GM23338 (cell line): ENCODE measurements around the gene FAM168A. TPM values are rescaled to one million over a fixed set of nuclear protein-coding genes. Genes with fewer than 3 reads are reported as not detected.

ENCODE experiments used
- ATAC-seq: fragments of 200-7000 bp; cut with Tn5 transposase; 3 replicates; pipeline ENCODE4 v1.9.1; 2020
- DNase-seq: peaks from one replicate; pipeline ENCODE4 v3.0.0-alpha.2; 2015; ENCODE audit warnings: low spot score
- H2AFZ ChIP-seq: fragments of 200-600 bp; sonication (generic); 2 replicates; pipeline ENCODE4 v1.8.0; 2016; ENCODE audit warnings: antibody characterized with exemption, mild to moderate bottlenecking, moderate library complexity
- H3F3A ChIP-seq: fragments of 200-600 bp; sonication (generic); replicated peaks from 2 replicates; pipeline ENCODE4 v1.8.0; 2017; ENCODE audit warnings: antibody characterized with exemption, mixed run types, low read depth
- H3K27ac ChIP-seq: fragments of 200-600 bp; sonication (generic); 2 replicates; pipeline ENCODE4 v1.6.1; 2016; ENCODE audit warnings: low read depth
- H3K27me3 ChIP-seq: fragments of 200-600 bp; sonication (generic); 2 replicates; pipeline ENCODE4 v1.8.0; 2016; ENCODE audit warnings: mild to moderate bottlenecking, mixed run types, moderate library complexity; ENCODE audit not compliant: insufficient read depth
- H3K36me3 ChIP-seq: fragments of 200-600 bp; sonication (generic); 2 replicates; pipeline ENCODE4 v1.8.0; 2016; ENCODE audit warnings: mild to moderate bottlenecking; ENCODE audit not compliant: insufficient read depth
- H3K4me1 ChIP-seq: fragments of 200-600 bp; sonication (generic); 2 replicates; pipeline ENCODE4 v1.8.0; 2016; ENCODE audit warnings: mild to moderate bottlenecking, moderate library complexity; ENCODE audit not compliant: insufficient read depth
- H3K4me2 ChIP-seq: fragments of 200-600 bp; sonication (generic); 2 replicates; pipeline ENCODE4 v1.7.1; 2017; ENCODE audit warnings: mixed run types
- H3K4me3 ChIP-seq: fragments of 200-600 bp; sonication (generic); 2 replicates; pipeline ENCODE4 v1.6.1; 2016; ENCODE audit warnings: mixed run types
- H3K79me2 ChIP-seq: fragments of 200-600 bp; sonication (generic); replicated peaks from 2 replicates; pipeline ENCODE4 v1.8.0; 2017; ENCODE audit warnings: mild to moderate bottlenecking; ENCODE audit not compliant: insufficient read depth
- H3K9me2 ChIP-seq: fragments of 200-600 bp; sonication (generic); 2 replicates; pipeline ENCODE4 v1.8.0; 2017; ENCODE audit not compliant: insufficient read depth
- H4K20me1 ChIP-seq: fragments of 200-600 bp; sonication (generic); replicated peaks from 2 replicates; pipeline ENCODE4 v1.8.0; 2017; ENCODE audit warnings: mild to moderate bottlenecking; ENCODE audit not compliant: insufficient read depth
- H3K27ac Mint-ChIP-seq: 2 replicates; pipeline ENCODE4 v1.8.0; 2020; ENCODE audit warnings: inconsistent platforms, mild to moderate bottlenecking, moderate library complexity, mixed read lengths
- H3K27me3 Mint-ChIP-seq: 3 replicates; pipeline ENCODE4 v1.8.0; 2022; ENCODE audit warnings: low read depth, mild to moderate bottlenecking, moderate library complexity, mixed read lengths, inconsistent platforms; ENCODE audit not compliant: insufficient read depth, poor library complexity
- H3K36me3 Mint-ChIP-seq: 3 replicates; pipeline ENCODE4 v1.8.0; 2021; ENCODE audit warnings: low read depth, mild to moderate bottlenecking, inconsistent platforms, moderate library complexity, mixed read lengths
- H3K4me1 Mint-ChIP-seq: 3 replicates; pipeline ENCODE4 v1.8.0; 2020; ENCODE audit warnings: mild to moderate bottlenecking, inconsistent platforms, mixed read lengths
- H3K4me3 Mint-ChIP-seq: 3 replicates; pipeline ENCODE4 v1.8.0; 2021; ENCODE audit warnings: moderate library complexity, mild to moderate bottlenecking, inconsistent platforms, mixed read lengths
- H3K9me3 Mint-ChIP-seq: 3 replicates; pipeline ENCODE4 v1.8.0; 2020; ENCODE audit warnings: moderate library complexity, mild to moderate bottlenecking, inconsistent platforms, mixed read lengths
- CREB1 ChIP-seq: fragments of 250-450 bp; sonication (Bioruptor Pico); IDR thresholded peaks from 2 replicates; pipeline ENCODE4 v1.5.0; 2020; ENCODE audit warnings: low read depth, mild to moderate bottlenecking, moderate library complexity
- CTCF ChIP-seq, 2 experiments: fragments of 200-600 bp in 1 of 2; sonication (generic) in 1 of 2; conservative IDR thresholded peaks; 2 replicates each; pipeline versions ENCODE4 v1.5.1 to v1.6.1; 2016 to 2017; ENCODE audit warnings: antibody characterized with exemption in 2 of 2, low read depth in 2 of 2, mild to moderate bottlenecking in 2 of 2, moderate library complexity in 1 of 2
- ETS1 ChIP-seq: IDR thresholded peaks from 2 replicates; pipeline ENCODE4 v1.6.1; 2016; ENCODE audit warnings: antibody characterized with exemption
- EZH2 ChIP-seq: fragments of 200-600 bp; sonication (generic); IDR thresholded peaks from one replicate; pipeline ENCODE4 v1.8.0; 2017; ENCODE audit warnings: antibody characterized with exemption, mild to moderate bottlenecking, low read depth; ENCODE audit not compliant: unreplicated experiment
- EZH2phosphoT487 ChIP-seq: fragments of 200-600 bp; sonication (generic); IDR thresholded peaks from one replicate; pipeline ENCODE4 v1.8.1; 2018; ENCODE audit warnings: antibody characterized with exemption; ENCODE audit not compliant: unreplicated experiment
- JUNB ChIP-seq: IDR thresholded peaks from one replicate; pipeline ENCODE4 v1.6.1; 2016; ENCODE audit warnings: antibody characterized with exemption; ENCODE audit not compliant: unreplicated experiment
- NANOG ChIP-seq: IDR thresholded peaks from 2 replicates; pipeline ENCODE4 v1.6.1; 2016; ENCODE audit warnings: antibody characterized with exemption, borderline replicate concordance
- POLR2AphosphoS5 ChIP-seq: IDR thresholded peaks from 2 replicates; pipeline ENCODE4 v1.6.1; 2016; ENCODE audit warnings: antibody characterized with exemption, low read depth
- REST ChIP-seq: IDR thresholded peaks from one replicate; pipeline ENCODE4 v1.6.1; 2018; ENCODE audit warnings: antibody characterized with exemption; ENCODE audit not compliant: unreplicated experiment
- STAT1 ChIP-seq: IDR thresholded peaks from one replicate; pipeline ENCODE4 v1.6.1; 2016; ENCODE audit warnings: antibody characterized with exemption; ENCODE audit not compliant: unreplicated experiment
- ZNF114 ChIP-seq: fragments of 250-450 bp; sonication (Bioruptor Pico); IDR thresholded peaks from 2 replicates; pipeline ENCODE4 v1.5.0; 2020; ENCODE audit warnings: mild to moderate bottlenecking, moderate library complexity
- ZNF331 ChIP-seq: fragments of 250-450 bp; sonication (Bioruptor Pico); IDR thresholded peaks from 2 replicates; pipeline ENCODE4 v1.5.0; 2020; ENCODE audit warnings: low read depth, mild to moderate bottlenecking, moderate library complexity
- ZNF462 ChIP-seq: fragments of 250-450 bp; sonication (Bioruptor Pico); IDR thresholded peaks from 2 replicates; pipeline ENCODE4 v1.5.0; 2020; ENCODE audit warnings: mild to moderate bottlenecking, moderate library complexity
- polyA plus RNA-seq: library from polyadenylated mRNA; unstranded; fragments of >200 nt; fragmentation: Nextera tagmentation; extraction: Ambion mirVana; gene quantifications from 2 replicates; pipeline ENCODE4 v1.2.1, GENCODE V29; 2016
- total RNA-seq: library from RNA; depleted of rRNA; stranded (reverse); fragments of >200 nt; shearing (Covaris generic); gene quantifications from 2 replicates; pipeline ENCODE4 v1.2.3, GENCODE V29; 2014

The FAM168A gene
- total and polyA plus RNA-seq, 2 experiments from 2014 or later, result 8.0 to 20.3 TPM

- no peak for ATAC-seq
- Histone ChIP-seq H3K4me3 (no peak overlapping the region), H3K36me3 (no peaks in the 10 kb centered on the region), H4K20me1 (peaks cover 2% of the 10 kb centered on the region; the same call in 1 of the 2 replicates), H2AFZ (no peak overlapping the region), H3K79me2 (no peaks in the 10 kb centered on the region; the same call in 1 of the 2 replicates), H3K27ac (no peak overlapping the region), H3F3A (no peaks in the 10 kb centered on the region), H3K4me1 (peaks cover 6% of the 10 kb centered on the region), H3K27me3 (peaks cover 13% of the 10 kb centered on the region; the same call in 1 of the 2 replicates), H3K9me2 (no peaks in the 10 kb centered on the region), H3K4me2 (no peak overlapping the region)
- Mint-ChIP-seq H3K4me3 (no peak overlapping the region), H3K9me3 (no peaks in the 10 kb centered on the region), H3K4me1 (peaks cover 27% of the 10 kb centered on the region), H3K36me3 (no peaks in the 10 kb centered on the region), H3K27ac (no peak overlapping the region), H3K27me3 (peaks cover 26% of the 10 kb centered on the region)
- no peak for DNase-seq
- TF ChIP-seq EZH2 (no peak), STAT1 (no peak), ZNF114 (CRISPR knock-in tag) (no peak), JUNB (no peak), ZNF462 (no peak), CREB1 (CRISPR knock-in tag) (no peak), ETS1 (no peak), ZNF331 (CRISPR knock-in tag) (no peak), NANOG (no peak), REST (no peak), POLR2AphosphoS5 (no peak), CTCF (conservative IDR thresholded peaks at IDR 0.05; ENCODE audit: low read depth in 2 of 2) (no peak), EZH2phosphoT487 (no peak)
Measured at GRCh38 chr11:73380331-73380730, 217.6 kb downstream of the FAM168A start.
